Hepatocyte (in vitro differentiated cells): Measurements from ENCODE around the gene NUDT22.

Experiments
- CTCF ChIP-seq: fragments of 200-600 bp; sonication (generic); IDR thresholded peaks from 2 replicates; pipeline ENCODE4 v1.5.1; 2016; ENCODE audit warnings: antibody characterized with exemption, mild to moderate bottlenecking; ENCODE audit not compliant: poor library complexity
- EZH2 ChIP-seq: fragments of 200-600 bp; sonication (generic); IDR thresholded peaks from 2 replicates; pipeline ENCODE4 v1.6.1; 2016; ENCODE audit warnings: antibody characterized with exemption, mild to moderate bottlenecking, borderline replicate concordance
- EZH2phosphoT487 ChIP-seq: fragments of 200-600 bp; sonication (generic); IDR thresholded peaks from one replicate; pipeline ENCODE4 v1.6.1; 2018; ENCODE audit warnings: antibody characterized with exemption, mild to moderate bottlenecking, low read depth, moderate library complexity; ENCODE audit not compliant: unreplicated experiment, severe bottlenecking

DNA sequence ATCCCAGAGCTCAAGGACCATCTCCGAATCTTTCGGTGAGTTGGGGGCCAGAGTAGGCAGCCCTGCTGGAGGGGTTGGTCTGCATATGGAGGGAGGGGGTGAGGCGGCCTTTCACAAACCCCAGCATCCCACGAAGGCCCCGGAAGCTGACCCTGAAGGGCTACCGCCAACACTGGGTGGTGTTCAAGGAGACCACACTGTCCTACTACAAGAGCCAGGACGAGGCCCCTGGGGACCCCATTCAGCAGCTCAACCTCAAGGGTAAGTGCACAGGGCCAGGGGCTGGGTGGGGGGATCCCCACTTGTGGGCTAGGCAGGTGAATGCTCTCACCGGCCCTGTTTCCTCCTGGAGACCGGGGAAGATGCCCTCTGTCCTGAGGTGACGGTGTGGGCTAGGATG is 6.3 kb upstream of the NUDT22 start:
- TF ChIP-seq CTCF, result no peak
- no peak for TF ChIP-seq EZH2
- TF ChIP-seq EZH2phosphoT487, result no peak
